ENCODE data around the gene BBS10.

DNA sequence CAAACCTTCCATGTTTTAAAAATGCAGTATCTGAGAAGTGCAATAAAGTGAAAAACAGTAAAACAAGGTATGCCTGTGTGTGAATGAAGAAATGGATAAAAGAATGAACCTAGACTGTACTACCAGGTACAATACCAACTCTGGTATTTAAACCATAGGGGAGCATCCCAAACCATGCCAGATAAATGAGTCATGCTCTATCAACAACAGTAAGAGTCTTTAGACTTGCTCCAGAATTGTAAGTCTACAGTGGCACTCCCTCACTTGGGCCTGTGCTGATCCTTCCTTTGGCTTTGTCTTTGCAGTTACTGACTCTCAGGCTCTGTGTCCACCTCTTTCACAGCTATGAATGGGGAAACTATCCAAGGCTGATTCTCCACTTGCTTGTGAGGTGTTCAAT is 38.1 kb downstream of the BBS10 start:
- TF ChIP-seq POLR2AphosphoS5 (IDR thresholded peaks at IDR 0.05), result no peak
- TF ChIP-seq, protein P1, sequence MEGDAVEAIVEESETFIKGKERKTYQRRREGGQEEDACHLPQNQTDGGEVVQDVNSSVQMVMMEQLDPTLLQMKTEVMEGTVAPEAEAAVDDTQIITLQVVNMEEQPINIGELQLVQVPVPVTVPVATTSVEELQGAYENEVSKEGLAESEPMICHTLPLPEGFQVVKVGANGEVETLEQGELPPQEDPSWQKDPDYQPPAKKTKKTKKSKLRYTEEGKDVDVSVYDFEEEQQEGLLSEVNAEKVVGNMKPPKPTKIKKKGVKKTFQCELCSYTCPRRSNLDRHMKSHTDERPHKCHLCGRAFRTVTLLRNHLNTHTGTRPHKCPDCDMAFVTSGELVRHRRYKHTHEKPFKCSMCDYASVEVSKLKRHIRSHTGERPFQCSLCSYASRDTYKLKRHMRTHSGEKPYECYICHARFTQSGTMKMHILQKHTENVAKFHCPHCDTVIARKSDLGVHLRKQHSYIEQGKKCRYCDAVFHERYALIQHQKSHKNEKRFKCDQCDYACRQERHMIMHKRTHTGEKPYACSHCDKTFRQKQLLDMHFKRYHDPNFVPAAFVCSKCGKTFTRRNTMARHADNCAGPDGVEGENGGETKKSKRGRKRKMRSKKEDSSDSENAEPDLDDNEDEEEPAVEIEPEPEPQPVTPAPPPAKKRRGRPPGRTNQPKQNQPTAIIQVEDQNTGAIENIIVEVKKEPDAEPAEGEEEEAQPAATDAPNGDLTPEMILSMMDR (IDR thresholded peaks at IDR 0.05), result no peak
- no peak for TF ChIP-seq POLR2A (IDR thresholded peaks at IDR 0.05)
- TF ChIP-seq EP300 (IDR thresholded peaks at IDR 0.05; ENCODE audit: low read depth), result no peak
